Occipital lobe (tissue), 2 donors: Measurements from ENCODE around the gene ROCK2. TPM values are rescaled to one million over a fixed set of nuclear protein-coding genes. Genes with fewer than 3 reads are reported as not detected.
A peak's percentile ranks its signal among the peaks of the same experiment; 100 is the strongest.

Experiments used
- DNase-seq: peaks from one replicate; lab custom pipeline; 2025; lab: John Stamatoyannopoulos, UW
- total RNA-seq: library from RNA; depleted of rRNA; stranded (reverse); fragments of >200 nt; gene quantifications from one replicate; pipeline ENCODE4 v1.2.3, GENCODE V29; 2014

ROCK2 gene
- 68.2 TPM for total RNA-seq

GRCh38 chr2:11344342-11344955 lies at the start of gene ROCK2:
Gene ROCK2 (minus strand): TSS chr2:11344636. CDS start chr2:11344136, 500 bp downstream.
- peak; percentile 81 for DNase-seq

DNA sequence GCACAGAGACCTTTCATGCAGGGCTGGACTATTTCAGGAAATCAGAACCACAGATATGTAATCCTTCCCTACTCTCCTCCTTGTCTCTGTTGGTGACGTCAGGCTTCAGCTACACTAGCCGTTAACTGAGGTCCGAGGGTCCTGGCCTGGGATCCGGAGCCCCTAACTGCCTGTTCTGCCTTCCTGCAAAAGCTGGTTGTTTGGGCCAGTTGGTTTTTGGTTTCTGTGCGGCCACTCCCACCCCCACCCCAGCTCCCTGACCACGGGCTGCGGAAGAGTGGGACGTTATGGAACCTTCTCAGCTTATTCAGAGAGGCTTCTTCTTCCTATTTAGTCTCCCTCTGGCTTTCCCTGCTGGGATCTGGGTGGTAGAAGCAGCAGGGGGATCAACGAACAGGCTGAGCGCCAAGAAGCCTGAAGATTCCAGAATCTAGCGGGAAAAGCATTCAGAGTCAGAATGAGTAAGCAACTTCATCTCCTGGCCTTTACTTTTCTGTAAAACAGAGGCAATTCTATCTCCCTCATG lies 49.3 kb upstream of the ROCK2 start:
- DNase-seq = no peak

GRCh38 chr2:11391942-11392266 lies 47.5 kb upstream of the ROCK2 start:
- DNase-seq = no peak

DNA sequence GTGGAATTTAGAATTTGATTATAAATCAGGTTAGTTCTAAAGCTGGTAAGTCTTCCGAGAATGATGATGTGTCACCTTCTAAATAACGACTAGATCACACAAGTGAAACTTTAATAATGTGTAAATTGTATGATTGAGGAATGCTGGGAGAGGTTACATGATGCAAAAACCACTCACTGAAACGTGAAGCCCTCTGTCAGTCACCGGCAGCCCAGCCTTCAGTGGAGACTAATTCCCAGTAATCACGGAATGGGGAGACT lies 45.9 kb upstream of the ROCK2 start:
- DNase-seq = no peak

GRCh38 chr2:11389551-11390398 lies 45.3 kb upstream of the ROCK2 start:
- no peak for DNase-seq

GRCh38 chr2:11389052-11389420 lies 44.6 kb upstream of the ROCK2 start:
- DNase-seq = no peak

- no peak for DNase-seq
Observed at GRCh38 chr2:11388262-11389051, 44.0 kb upstream of the ROCK2 start.

DNA sequence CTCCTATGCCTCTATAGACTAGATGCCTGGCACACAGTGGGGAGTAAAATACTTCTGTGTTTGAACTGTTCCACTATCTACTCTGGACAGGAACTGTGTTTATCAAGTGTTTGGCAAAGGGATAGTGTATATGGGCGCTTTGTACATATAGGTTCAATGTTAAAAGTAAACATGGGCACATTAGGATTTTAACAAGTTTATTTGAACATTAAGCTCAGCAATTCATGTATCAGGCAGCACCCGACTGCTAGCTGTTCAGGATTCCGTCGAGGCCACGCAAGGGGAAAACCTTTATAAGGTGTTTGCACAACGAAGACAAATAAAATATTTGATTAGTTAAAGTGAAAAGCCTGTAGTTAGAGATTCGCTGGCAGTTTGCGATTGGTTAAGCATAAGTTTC lies 43.4 kb upstream of the ROCK2 start:
- no peak for DNase-seq

DNA sequence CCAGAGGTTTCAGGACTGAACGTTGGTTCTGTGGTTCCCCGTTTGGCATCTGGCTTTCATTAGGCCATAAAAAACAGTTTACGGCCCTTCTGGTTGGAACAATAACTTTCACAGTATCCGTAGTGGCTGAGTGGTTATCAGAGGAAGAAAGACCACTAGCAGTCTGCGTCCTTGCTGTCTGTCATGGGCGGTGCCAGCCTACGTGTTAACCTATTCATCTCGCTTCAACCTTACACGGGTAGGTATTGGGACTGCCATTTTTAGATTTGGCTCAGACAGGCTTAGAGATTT lies 42.6 kb upstream of the ROCK2 start:
- DNase-seq = no peak

DNA sequence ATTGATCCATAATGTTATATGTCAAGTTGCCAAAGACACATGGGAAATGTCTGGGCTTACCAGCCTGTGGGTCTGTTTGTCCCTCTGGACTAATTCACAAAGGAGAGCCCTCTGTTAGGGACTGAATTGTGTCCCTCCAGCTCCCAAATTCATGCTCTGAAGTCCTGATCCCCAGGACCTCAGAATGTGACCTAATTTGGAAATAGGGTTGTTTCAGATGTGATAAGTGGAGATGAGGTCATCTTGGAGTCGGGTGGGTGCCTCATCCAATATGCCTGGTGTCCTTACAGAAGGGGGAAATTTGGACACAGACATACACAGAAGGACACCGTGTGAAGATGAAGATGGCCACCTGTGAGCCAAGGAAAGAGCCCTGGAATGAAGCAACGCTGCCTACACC lies 41.4 kb upstream of the ROCK2 start:
- DNase-seq = no peak

DNA sequence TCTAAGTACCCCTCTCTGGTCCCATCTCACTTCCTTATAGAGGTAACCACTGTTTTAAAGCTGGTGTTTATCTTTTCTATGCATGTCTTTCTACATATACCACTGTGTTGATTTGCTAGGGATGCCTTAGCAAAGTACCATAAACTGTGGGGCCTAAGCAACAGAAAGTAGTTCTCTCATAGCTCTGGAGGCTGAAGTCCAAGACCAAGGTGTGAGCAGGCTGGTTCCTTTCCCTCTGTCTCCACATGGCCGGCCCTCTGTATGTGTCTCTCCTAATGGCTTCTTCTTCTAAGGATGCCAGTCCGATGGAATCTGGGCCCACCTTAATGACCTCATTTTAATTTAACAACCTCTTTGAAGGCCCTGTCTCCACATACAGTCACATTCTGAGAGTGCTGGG lies 40.8 kb upstream of the ROCK2 start:
- DNase-seq = no peak

DNA sequence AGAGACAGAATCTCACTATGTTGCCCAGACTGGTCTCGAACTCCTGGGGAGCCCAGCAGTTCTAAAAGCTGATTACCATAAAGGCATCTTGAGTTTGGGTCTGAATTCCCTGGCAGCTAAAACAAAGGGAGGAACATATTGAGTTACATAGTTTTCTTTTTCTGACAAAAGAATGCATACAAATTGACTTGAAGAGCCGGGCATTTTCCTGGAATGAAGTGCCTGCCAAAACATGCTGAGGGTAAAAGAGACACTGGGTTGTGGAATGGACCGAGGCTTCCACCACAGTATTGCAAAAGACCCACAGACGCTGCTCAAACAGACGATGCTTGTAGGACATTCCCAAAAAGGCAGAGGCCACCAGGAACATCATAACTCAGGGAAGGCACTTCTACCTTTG lies 35.1 kb upstream of the ROCK2 start:
- no peak for DNase-seq

DNA sequence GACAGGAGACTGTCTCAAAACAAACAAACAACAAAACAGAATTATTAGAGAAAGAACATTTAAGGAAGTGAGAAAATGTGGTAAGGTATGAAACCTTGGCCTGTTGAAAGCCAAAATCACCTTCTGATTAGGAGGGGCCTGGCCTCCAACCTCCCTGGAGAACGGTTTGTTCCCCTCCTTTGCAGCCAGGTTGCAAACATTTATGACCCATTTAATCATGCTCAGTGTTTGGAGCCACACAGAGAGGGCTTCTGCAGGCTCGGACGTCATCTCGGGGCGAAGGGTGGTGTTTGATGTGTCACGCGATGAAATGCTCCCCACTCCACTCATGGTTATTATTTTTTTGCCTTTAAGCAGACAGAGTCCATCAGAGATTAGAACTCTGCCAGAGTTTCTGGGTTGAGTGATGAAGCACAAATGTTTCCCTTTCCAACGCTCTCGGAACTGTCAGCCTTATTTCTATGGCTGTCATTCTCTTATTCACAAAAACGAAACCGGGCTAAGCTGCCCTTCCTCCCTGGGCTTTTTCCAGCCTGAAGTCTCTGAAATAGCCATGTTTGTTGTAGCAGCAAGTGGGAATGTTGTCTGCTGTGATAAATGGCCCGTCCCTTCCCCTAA lies 33.6 kb upstream of the ROCK2 start:
- no peak for DNase-seq

- DNase-seq = no peak
Observed at GRCh38 chr2:11376071-11376470, 31.6 kb upstream of the ROCK2 start.

DNA sequence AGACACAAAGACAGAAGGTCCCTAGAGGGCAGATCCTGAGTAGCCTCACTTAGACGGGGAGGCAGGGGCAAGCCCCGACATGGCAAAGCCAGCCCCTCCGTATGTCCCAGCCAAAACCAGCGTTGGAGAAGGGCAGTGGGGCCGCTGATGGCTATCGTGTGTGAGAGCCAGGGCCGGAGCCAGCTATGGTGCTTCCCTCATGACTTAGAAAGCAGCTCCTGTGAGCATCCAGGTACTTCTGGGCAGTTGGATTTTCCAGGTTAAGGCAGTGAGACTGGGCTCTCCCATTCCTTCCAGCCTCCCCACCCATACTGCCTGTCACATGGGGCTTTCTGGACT lies 31.2 kb upstream of the ROCK2 start:
- DNase-seq = no peak

DNA sequence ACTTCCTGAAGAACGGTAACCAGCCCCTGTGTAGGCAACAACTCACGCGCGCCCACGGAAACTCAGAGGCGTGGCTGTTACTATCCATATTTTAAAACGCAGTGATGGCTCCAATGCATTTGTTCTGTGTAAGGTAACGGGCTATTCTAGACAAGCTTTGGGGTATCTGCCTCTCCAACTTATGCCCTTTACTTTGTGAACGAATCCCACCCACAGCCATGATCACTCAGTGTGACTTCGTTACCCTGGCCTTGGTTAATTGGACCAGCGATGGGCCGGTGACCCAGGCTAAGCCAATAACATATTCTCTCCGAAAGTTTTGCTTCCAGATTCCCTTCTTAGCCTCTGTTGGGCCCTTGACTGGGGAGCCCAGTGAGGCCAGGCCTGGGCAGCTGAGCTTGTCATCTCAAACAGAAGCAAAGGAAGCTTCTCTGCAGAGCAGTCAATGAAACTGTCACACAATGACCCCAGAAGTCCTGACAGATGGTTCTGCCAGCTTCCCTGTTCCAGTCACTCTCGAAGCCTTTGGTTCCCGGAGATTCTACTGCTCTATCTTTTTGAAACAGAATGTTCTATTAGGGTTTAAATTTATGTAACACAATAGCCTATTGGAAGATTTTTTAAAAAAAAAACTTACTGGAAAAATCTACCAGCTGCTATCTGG lies 30.7 kb upstream of the ROCK2 start:
- no peak for DNase-seq

DNA sequence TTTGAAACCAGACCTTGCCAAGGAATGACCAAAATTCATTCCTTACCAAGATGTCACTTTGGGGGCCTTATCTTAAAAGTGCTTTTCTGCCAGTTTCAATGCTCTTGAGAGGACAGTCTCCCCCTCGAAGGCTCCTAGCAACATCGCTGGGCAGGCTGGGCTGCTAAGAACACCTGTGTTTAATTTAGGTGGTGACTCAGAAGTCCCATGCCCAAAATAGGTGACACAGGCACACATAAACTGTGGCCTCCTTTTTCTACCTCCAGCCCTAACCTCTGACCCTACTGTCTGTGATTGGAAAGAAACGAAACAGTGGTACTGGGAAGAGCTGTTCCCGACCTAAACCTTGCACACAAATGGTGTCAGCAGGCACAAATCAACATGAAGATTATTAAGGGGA lies 28.7 kb upstream of the ROCK2 start:
- DNase-seq = no peak

GRCh38 chr2:11371092-11371937 lies 26.9 kb upstream of the ROCK2 start:
- no peak for DNase-seq

DNA sequence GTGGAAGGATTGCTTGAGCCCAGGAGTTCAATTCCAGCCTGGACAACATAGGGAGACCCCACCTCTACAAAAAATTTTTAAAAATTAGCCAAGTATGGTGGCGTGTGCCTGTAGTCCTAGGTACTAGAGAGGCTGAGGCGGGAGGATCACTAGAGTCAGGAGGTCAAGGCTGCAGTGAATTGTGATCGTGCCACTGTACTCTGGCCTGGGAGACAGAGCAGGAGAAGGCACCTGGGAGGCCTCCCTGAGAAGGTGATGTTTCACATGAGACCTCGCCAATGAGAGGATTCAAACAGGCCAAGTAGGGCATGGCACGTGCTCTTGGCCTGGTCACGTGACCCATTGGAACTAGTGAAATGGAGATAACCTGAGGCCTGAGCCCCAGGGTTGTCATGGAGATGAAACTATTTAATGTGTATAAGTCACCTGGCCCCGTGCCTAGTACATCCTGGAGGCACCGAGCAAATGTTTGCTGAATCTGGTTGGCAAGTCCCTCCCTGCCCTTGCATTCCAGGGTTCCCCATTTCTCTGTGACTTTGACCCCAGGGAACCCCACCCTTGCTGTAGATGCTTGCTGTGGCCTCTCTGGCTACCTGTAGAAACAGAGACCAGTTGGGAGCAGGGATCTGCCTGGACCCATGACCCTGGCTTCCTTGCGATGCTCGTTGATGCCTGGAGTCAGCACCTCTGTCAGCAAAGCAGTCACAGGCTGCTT lies 26.1 kb upstream of the ROCK2 start:
- DNase-seq = no peak

- DNase-seq = no peak
Observed at GRCh38 chr2:11368059-11368572, 23.7 kb upstream of the ROCK2 start.
